ENCODE measurements around the gene TCF7. TPM values are rescaled to one million over a fixed set of nuclear protein-coding genes. Genes with fewer than 3 reads are reported as not detected.

The TCF7 gene
- polyA plus RNA-seq, 1 experiment, result 2.1 TPM

DNA sequence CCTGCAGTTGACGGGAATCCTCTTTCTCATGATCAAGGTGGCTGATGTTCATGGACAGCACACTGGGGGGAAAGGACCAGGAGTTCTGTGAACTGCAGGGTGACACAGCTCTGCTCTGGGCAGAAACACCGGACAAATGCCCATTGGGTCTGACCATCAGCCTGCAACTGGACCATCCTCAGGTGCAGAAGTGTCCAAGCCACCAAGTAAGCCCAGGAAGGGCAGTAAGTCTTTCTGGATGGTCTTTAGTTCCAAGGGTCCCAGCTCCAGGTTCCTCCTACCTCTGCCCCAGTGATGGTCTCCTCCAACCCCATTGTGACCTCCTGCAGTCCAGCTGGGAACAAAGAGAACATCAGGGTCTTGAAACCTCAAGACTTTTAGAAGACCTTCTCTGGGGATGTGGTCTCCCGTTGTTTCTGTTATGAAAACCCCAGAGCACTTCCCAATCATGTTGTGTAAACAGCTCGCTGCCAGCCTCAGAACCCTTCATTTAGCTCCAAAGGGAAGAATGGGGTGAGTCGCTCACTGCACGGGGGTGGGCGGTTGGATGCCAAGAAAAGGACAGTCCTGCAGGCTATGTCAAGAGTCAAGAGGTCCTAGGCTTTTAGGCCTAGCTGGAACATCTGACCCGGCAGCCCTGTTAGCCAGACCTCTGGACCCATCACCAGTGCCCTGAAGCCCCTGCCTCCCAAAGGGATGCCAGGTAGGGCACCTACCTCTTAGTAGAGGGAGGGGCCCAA is 41.8 kb upstream of the TCF7 start:
- H3K27me3 ChIP-seq (ENCODE audit: control insufficient read depth, insufficient read depth, low read length), result peaks cover 48% of the 10 kb centered on the region
- no peak for DNase-seq (ENCODE audit: low read depth, low spot score)
- H3K27ac ChIP-seq (ENCODE audit: low read depth, low read length), result no peak overlapping the region
- H3K9me3 ChIP-seq (ENCODE audit: control insufficient read depth, insufficient read depth, low read length), result no peaks in the 10 kb centered on the region; the same call in none of the 2 replicates
- no peak overlapping the region for H3K4me3 ChIP-seq (ENCODE audit: low read depth, low read length)
- TF ChIP-seq, protein P1, sequence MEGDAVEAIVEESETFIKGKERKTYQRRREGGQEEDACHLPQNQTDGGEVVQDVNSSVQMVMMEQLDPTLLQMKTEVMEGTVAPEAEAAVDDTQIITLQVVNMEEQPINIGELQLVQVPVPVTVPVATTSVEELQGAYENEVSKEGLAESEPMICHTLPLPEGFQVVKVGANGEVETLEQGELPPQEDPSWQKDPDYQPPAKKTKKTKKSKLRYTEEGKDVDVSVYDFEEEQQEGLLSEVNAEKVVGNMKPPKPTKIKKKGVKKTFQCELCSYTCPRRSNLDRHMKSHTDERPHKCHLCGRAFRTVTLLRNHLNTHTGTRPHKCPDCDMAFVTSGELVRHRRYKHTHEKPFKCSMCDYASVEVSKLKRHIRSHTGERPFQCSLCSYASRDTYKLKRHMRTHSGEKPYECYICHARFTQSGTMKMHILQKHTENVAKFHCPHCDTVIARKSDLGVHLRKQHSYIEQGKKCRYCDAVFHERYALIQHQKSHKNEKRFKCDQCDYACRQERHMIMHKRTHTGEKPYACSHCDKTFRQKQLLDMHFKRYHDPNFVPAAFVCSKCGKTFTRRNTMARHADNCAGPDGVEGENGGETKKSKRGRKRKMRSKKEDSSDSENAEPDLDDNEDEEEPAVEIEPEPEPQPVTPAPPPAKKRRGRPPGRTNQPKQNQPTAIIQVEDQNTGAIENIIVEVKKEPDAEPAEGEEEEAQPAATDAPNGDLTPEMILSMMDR (IDR thresholded peaks at IDR 0.05; ENCODE audit: low read depth, low read length), result no peak
- CTCF ChIA-PET, result interaction anchor here (1.3 to 2.3 kb wide), 3 partner anchors 29 to 73 kb away, joined by 3 to 27 read pairs (median 9); no protein-coding TSS in a partner anchor
- POLR2A ChIA-PET, result no interaction called here

DNA sequence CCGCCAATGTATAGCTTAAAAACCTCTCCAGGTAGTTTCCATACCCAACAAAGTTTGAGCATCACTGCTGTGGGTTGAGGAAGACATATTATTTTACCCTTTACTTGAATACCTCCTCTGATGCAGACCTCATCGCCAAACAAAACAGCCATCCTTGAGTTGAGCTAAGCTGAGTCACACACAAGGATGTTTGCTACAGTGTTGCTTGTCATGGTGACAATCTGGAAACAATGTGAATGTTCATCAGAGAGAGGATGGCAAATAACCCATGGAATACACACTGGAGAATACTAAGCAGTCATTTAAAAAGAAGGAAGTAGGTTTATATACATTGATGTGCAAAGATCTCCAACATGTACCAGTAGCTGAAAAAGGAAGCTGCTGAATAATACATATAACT is 41.1 kb upstream of the TCF7 start:
- Histone ChIP-seq H3K27ac (ENCODE audit: low read depth, low read length) (no peak overlapping the region), H3K9me3 (ENCODE audit: control insufficient read depth, insufficient read depth, low read length) (no peaks in the 10 kb centered on the region; the same call in none of the 2 replicates), H3K27me3 (ENCODE audit: control insufficient read depth, insufficient read depth, low read length) (peaks cover 47% of the 10 kb centered on the region), H3K4me3 (ENCODE audit: low read depth, low read length) (no peak overlapping the region)
- no peak for DNase-seq (ENCODE audit: low read depth, low spot score)
- POLR2A ChIA-PET, result no interaction called here
- CTCF ChIA-PET, result interaction anchor here (1.3 to 2.3 kb wide), 3 partner anchors 28 to 72 kb away, joined by 3 to 27 read pairs (median 9); no protein-coding TSS in a partner anchor
- TF ChIP-seq, protein P1 (IDR thresholded peaks at IDR 0.05; ENCODE audit: low read depth, low read length), result no peak

- Histone ChIP-seq H3K9me3 (ENCODE audit: control insufficient read depth, insufficient read depth, low read length) (no peaks in the 10 kb centered on the region; the same call in none of the 2 replicates), H3K27me3 (ENCODE audit: control insufficient read depth, insufficient read depth, low read length) (peaks cover 32% of the 10 kb centered on the region), H3K27ac (ENCODE audit: low read depth, low read length) (no peak overlapping the region), H3K4me3 (ENCODE audit: low read depth, low read length) (no peak overlapping the region)
- TF ChIP-seq, protein P1 (IDR thresholded peaks at IDR 0.05; ENCODE audit: low read depth, low read length), result no peak
- no peak for DNase-seq (ENCODE audit: low read depth, low spot score)
- ChIA-PET CTCF (interaction anchor here (2.3 kb wide), 1 partner anchor 26 kb away, joined by 9 read pairs; no protein-coding TSS in a partner anchor), POLR2A (no interaction called here)
Measured at GRCh38 chr5:134075102-134075501, 39.4 kb upstream of the TCF7 start.

- ChIA-PET CTCF (interaction anchor here (0.7 to 1.0 kb wide), 2 partner anchors 9 to 39 kb away, joined by 3 to 4 read pairs; no protein-coding TSS in a partner anchor), POLR2A (no interaction called here)
- no peak for DNase-seq (ENCODE audit: low read depth, low spot score)
- Histone ChIP-seq H3K27me3 (ENCODE audit: control insufficient read depth, insufficient read depth, low read length) (peaks cover 23% of the 10 kb centered on the region), H3K4me3 (ENCODE audit: low read depth, low read length) (no peak overlapping the region), H3K27ac (ENCODE audit: low read depth, low read length) (no peak overlapping the region), H3K9me3 (ENCODE audit: control insufficient read depth, insufficient read depth, low read length) (no peaks in the 10 kb centered on the region)
- TF ChIP-seq, protein P1 (IDR thresholded peaks at IDR 0.05; ENCODE audit: low read depth, low read length), result no peak
Measured at GRCh38 chr5:134077926-134078580, 36.4 kb upstream of the TCF7 start.
